ENCODE data around the gene CCDC137.

The CCDC137 gene

DNA sequence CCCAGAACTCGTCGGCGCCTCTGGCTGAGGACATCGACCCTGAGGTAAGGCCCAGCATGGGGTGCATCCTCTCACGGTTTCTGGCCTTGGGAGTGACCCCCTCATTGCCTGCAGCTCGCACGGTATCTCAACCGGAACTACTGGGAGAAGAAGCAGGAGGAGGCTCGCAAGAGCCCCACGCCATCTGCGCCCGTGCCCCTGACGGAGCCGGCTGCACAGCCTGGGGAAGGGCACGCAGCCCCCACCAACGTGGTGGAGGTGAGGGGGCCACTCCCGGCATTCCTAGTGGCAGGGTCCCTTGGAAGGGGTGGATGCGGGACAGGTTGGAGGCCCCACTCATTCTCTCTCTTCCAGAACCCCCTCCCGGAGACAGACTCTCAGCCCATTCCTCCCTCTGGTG, 28.3 kb downstream of the CCDC137 start:
- TF ChIP-seq, protein P1, sequence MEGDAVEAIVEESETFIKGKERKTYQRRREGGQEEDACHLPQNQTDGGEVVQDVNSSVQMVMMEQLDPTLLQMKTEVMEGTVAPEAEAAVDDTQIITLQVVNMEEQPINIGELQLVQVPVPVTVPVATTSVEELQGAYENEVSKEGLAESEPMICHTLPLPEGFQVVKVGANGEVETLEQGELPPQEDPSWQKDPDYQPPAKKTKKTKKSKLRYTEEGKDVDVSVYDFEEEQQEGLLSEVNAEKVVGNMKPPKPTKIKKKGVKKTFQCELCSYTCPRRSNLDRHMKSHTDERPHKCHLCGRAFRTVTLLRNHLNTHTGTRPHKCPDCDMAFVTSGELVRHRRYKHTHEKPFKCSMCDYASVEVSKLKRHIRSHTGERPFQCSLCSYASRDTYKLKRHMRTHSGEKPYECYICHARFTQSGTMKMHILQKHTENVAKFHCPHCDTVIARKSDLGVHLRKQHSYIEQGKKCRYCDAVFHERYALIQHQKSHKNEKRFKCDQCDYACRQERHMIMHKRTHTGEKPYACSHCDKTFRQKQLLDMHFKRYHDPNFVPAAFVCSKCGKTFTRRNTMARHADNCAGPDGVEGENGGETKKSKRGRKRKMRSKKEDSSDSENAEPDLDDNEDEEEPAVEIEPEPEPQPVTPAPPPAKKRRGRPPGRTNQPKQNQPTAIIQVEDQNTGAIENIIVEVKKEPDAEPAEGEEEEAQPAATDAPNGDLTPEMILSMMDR (IDR thresholded peaks at IDR 0.05; ENCODE audit: borderline replicate concordance, insufficient read depth, low read depth, low read length): no peak
- no peak overlapping the region for H3K4me3 ChIP-seq (ENCODE audit: low read depth, low read length)

DNA sequence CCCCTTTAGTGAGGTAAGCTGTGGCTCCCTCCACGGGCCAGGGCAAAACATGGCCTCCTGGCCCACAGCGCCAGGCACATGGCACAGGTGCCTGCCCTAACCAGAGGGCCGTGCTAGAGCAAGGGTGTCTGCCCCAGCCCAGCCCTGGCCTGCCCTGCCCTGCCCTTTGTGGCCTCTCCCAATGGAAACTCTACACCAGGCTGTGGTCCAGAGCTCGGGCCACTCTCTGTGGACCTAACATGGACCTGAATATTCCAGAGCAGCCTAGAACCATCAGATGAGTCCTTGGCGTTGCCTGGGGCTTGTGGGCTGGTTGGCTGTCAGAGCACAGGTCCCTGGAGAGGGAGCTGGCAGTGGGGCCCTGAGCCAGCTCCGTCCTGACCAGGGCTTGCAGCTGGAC, 28.7 kb downstream of the CCDC137 start:
- TF ChIP-seq, protein P1 (IDR thresholded peaks at IDR 0.05; ENCODE audit: borderline replicate concordance, insufficient read depth, low read depth, low read length): no peak
- H3K4me3 ChIP-seq (ENCODE audit: low read depth, low read length): no peak overlapping the region

DNA sequence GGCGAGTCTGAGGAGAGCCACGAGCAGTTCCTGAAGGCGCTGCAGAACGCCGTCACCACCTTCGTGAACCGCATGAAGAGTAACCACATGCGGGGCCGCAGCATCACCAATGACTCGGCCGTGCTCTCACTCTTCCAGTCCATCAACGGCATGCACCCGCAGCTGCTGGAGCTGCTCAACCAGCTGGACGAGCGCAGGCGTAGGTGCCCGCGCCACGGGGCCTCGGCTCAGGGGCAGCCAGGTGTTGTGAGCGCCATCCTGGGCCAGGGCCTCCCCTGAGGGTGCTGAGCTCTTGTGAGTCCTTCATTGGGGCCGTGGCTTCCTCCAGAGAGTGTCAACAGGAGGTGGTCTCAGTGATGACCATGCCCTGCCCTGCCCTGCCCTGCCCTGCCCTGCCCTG, 29.3 kb downstream of the CCDC137 start:
- no peak overlapping the region for H3K4me3 ChIP-seq (ENCODE audit: low read depth, low read length)
- TF ChIP-seq, protein P1 (IDR thresholded peaks at IDR 0.05; ENCODE audit: borderline replicate concordance, insufficient read depth, low read depth, low read length): no peak

DNA sequence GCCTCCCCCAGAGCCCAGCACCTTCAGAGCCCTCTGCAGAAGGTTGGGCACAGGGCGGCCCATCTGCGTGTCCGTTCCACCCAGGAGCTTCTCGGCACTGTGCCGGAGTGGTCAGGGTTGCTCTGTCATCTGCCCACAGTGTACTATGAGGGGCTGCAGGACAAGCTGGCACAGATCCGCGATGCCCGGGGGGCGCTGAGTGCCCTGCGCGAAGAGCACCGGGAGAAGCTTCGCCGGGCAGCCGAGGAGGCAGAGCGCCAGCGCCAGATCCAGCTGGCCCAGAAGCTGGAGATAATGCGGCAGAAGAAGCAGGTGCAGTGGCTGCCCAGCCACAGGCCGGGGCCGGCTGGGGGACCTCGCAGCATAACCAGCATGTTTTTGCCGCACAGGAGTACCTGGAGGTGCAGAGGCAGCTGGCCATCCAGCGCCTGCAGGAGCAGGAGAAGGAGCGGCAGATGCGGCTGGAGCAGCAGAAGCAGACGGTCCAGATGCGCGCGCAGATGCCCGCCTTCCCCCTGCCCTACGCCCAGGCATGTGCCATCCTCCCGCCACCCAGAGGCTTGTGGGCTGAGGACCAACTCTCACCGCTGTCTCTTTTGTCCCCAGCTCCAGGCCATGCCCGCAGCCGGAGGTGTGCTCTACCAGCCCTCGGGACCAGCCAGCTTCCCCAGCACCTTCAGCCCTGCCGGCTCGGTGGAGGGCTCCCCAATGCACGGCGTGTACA, 29.8 kb downstream of the CCDC137 start:
- no peak overlapping the region for H3K4me3 ChIP-seq (ENCODE audit: low read depth, low read length)
- TF ChIP-seq, protein P1 (IDR thresholded peaks at IDR 0.05; ENCODE audit: borderline replicate concordance, insufficient read depth, low read depth, low read length): no peak

DNA sequence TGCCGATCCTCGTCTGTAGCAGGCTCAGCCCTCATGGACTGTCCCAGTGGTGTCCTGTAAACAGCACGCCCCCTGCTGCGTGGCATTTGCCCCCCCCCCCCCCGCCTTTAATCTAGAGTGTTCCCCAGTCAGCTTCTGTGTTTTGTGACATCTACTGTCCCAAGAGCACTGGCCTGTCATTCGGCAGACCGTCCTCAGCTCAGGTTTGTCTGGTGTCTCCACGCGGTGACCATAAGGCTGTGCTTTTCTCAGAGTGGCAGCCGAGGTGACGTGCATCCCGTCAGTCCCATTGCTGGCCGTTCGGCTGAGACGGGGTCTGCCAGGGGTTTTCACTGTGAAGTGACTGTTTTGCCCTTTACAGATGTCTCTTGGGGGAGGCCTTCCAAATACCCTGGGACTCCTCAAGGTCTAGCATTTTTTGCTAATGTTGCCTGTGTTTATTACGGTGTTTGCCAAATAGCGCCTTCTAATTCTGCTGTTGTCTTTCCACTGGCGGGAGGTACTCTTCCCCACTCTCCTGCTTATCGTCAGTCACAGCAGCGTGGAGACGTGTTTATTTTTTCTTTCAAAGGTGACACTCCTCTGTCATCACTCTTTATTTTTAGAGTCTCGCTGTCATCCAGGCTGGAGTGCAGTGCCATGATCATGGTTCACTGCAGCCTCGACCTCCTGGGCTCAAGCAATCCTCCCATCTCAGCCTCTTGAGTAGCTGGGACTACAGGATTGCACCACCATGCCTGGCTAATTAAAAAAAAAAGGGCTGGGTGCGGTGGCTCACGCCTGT, 30.9 kb downstream of the CCDC137 start:
- TF ChIP-seq, protein P1 (IDR thresholded peaks at IDR 0.05; ENCODE audit: borderline replicate concordance, insufficient read depth, low read depth, low read length): no peak
- no peak overlapping the region for H3K4me3 ChIP-seq (ENCODE audit: low read depth, low read length)

DNA sequence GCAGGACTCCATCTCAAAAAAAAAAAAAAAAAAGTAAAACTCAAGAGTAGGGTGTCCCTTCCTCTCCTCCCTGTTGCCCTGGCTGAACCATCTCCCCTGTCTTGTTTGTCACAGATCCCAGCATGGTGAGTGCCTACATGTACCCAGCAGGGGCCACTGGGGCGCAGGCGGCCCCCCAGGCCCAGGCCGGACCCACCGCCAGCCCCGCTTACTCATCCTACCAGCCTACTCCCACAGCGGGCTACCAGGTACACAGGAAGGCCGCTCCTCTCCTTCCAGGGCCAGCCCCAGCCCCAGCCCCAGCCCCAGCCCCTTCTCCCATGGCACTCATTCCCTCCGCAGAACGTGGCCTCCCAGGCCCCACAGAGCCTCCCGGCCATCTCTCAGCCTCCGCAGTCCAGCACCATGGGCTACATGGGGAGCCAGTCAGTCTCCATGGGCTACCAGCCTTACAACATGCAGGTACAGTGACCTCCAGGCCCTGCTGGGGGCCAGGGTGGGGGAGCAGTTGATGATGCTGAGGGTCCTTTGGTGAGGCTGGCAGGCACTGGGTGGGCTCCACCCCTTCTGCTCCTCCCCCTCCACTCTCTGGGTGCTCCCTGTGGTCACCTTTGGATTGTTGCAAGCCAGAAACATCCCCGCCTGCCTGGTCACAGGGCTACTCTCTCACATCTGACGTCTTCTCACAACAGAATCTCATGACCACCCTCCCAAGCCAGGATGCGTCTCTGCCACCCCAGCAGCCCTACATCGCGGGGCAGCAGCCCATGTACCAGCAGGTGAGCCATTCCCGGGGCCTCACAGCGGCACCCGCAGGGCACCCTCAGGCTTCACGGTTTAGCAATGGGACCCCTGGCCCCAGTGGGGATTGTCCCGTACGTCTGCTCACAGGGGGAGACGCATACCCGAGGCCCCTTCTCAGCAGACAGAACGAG, 34.1 kb downstream of the CCDC137 start:
- no peak overlapping the region for H3K4me3 ChIP-seq (ENCODE audit: low read depth, low read length)
- TF ChIP-seq, protein P1 (IDR thresholded peaks at IDR 0.05; ENCODE audit: borderline replicate concordance, insufficient read depth, low read depth, low read length): no peak

All from GM12875 (cell line).